ENCODE results near the gene ASIC2.

Gene ASIC2

GRCh38 chr17:33202796-33203495 lies 90.1 kb downstream of the ASIC2 start:
- no peak for DNase-seq (ENCODE audit: low read depth)

GRCh38 chr17:33202021-33202420 lies 91.1 kb downstream of the ASIC2 start:
- DNase-seq (ENCODE audit: low read depth): no peak

- DNase-seq (ENCODE audit: low read depth): no peak
These were observed 91.8 kb downstream of the ASIC2 start for GRCh38 chr17:33201283-33201682.

- no peak for DNase-seq (ENCODE audit: low read depth)
These were observed 92.5 kb downstream of the ASIC2 start for GRCh38 chr17:33200587-33200986.

- DNase-seq (ENCODE audit: low read depth): peak; percentile 46
These were observed 93.3 kb downstream of the ASIC2 start for GRCh38 chr17:33199571-33200510.

GRCh38 chr17:33198954-33199353 lies 94.1 kb downstream of the ASIC2 start:
- DNase-seq (ENCODE audit: low read depth): no peak

GRCh38 chr17:33197342-33197741 lies 95.8 kb downstream of the ASIC2 start:
- no peak for DNase-seq (ENCODE audit: low read depth)

- DNase-seq (ENCODE audit: low read depth): no peak
These were observed 96.2 kb downstream of the ASIC2 start for GRCh38 chr17:33196883-33197282.

GRCh38 chr17:33192951-33193911 lies 99.9 kb downstream of the ASIC2 start:
- DNase-seq (ENCODE audit: low read depth): no peak

GRCh38 chr17:33183487-33184026 lies 109.5 kb downstream of the ASIC2 start:
- DNase-seq (ENCODE audit: low read depth): no peak

GRCh38 chr17:33179151-33179550 lies 113.9 kb downstream of the ASIC2 start:
- DNase-seq (ENCODE audit: low read depth): no peak

GRCh38 chr17:33178681-33179080 lies 114.4 kb downstream of the ASIC2 start:
- DNase-seq (ENCODE audit: low read depth): no peak

GRCh38 chr17:33175562-33175961 lies 117.5 kb downstream of the ASIC2 start:
- DNase-seq (ENCODE audit: low read depth): no peak

GRCh38 chr17:33171931-33172330 lies 121.2 kb downstream of the ASIC2 start:
- no peak for DNase-seq (ENCODE audit: low read depth)

- DNase-seq (ENCODE audit: low read depth): peak; percentile 18
These were observed 123.4 kb downstream of the ASIC2 start for GRCh38 chr17:33169580-33170285.

GRCh38 chr17:33167736-33168135 lies 125.4 kb downstream of the ASIC2 start:
- no peak for DNase-seq (ENCODE audit: low read depth)

- no peak for DNase-seq (ENCODE audit: low read depth)
These were observed 126.6 kb downstream of the ASIC2 start for GRCh38 chr17:33166472-33166871.

GRCh38 chr17:33164169-33164881 lies 128.8 kb downstream of the ASIC2 start:
- peak; percentile 30 for DNase-seq (ENCODE audit: low read depth)

- DNase-seq (ENCODE audit: low read depth): no peak
These were observed 129.4 kb downstream of the ASIC2 start for GRCh38 chr17:33163533-33164168.

GRCh38 chr17:33154869-33155455 lies 138.1 kb downstream of the ASIC2 start:
- no peak for DNase-seq (ENCODE audit: low read depth)

All from stromal cell of bone marrow (primary cell).